Stimulated activated naive CD8-positive, alpha-beta T cell treated with anti-CD3 and anti-CD28 coated beads, Interleukin-15, Interleukin-2, amounts not matched to agents 100 ng/mL and 50 ng/mL, for 24 hours (primary cell): ENCODE measurements around the gene RBM17.

ENCODE experiments used
- H3K27ac Mint-ChIP-seq: one replicate; pipeline ENCODE4 v1.8.0; 2021; ENCODE audit warnings: mild to moderate bottlenecking, mixed read lengths
- H3K27me3 Mint-ChIP-seq: one replicate; pipeline ENCODE4 v1.8.0; 2021; ENCODE audit warnings: mixed read lengths
- H3K36me3 Mint-ChIP-seq: one replicate; pipeline ENCODE4 v1.8.0; 2021; ENCODE audit warnings: low read depth, mixed read lengths
- H3K4me1 Mint-ChIP-seq: one replicate; pipeline ENCODE4 v1.8.0; 2021; ENCODE audit warnings: low read depth, mixed read lengths
- H3K4me3 Mint-ChIP-seq: one replicate; pipeline ENCODE4 v1.8.0; 2021; ENCODE audit warnings: mild to moderate bottlenecking, mixed read lengths
- H3K9me3 Mint-ChIP-seq: one replicate; pipeline ENCODE4 v1.8.0; 2021; ENCODE audit warnings: mixed read lengths

The RBM17 gene

DNA sequence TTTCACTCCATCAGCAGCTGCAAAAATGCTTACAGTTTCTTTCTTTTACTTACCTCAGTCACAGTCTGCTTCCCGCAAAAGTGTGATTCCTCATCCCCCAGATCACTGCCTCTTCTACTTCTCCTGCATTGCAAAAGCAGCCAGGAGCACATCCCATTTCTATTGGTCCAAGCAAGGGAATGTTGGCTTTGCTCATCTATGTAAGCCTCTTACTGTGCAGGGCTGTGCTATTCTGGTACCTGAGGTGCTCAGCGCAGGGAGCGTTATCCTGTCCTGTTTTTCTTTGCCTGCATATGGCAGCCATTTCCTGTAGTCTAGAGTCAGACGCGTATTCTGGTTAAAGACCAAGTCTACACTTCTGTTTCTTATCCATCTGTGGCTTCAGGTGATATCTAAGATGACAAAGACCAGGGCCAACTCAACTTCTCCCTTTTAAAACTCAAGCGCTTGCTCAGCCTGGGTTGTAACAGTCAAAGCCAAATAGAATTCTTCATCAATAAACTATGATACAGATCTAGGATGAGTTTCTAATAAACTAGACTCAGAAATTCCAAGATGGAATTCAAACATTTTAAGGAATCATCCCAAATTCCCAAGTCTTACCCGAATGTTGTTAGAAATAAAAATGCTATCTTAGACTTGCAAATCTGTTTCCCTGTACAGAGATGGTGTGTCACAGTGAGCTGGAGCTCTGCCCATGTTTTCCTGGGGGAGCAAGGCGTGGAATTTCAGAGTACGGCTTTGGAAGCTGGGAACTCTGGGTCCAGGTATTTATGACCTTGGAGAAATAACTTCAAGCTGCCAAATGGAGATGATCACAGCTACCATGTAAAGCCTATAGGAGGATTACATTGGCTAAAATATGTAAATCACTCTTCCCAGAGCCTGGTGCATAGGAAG, 6.1 kb upstream of the RBM17 start:
- peaks cover 67% of the 10 kb centered on the region for H3K4me1 Mint-ChIP-seq
- no peaks in the 10 kb centered on the region for H3K36me3 Mint-ChIP-seq
- H3K9me3 Mint-ChIP-seq: no peaks in the 10 kb centered on the region
- H3K4me3 Mint-ChIP-seq: peak overlapping the region; percentile 85
- H3K27ac Mint-ChIP-seq: peak overlapping the region; percentile 99
- no peaks in the 10 kb centered on the region for H3K27me3 Mint-ChIP-seq

DNA sequence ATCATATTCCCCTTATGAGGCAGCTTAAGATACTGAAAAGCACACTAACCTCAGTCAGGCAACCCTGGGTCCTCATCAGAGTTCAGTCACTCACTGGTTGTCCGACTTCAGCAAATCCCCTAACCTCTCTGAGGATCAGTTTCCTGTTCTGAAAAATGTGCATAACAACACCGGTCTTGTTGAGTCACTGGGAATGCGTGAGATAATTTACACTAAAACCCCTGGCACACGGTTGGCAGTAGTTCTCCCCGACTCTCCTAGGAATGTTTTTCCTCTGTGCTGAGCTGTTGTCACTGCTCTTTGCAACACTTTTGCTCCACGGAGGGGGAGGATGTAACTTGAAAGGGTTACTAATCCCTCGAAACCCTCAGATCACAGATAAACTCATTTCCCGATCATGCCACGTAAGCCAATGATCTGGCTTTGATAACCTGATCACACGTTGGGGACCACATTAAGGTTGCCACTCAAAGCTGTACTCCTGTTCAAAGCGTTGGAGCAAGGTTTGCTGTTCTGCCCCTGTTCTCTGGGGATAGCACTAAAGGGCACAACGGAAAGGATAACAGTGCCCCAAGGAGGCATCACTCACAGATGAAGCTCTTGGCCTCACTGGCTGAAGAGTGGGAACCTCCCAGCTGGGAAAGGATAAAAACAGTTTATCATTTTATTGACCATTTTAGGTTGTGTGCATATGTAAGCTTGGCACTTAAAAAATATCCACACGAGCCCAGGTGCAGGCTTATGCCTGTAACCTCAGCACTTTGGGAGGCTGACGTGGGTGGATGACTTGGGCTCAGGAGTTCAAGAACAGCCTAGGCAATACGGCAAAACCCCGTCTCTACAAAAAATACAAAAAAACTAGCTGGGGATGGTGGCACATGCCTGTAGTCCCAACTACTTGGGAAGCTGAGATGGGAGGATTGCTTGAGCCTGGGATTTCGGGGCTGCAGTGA, 5.0 kb upstream of the RBM17 start:
- H3K4me3 Mint-ChIP-seq: peak overlapping the region; percentile 85
- no peaks in the 10 kb centered on the region for H3K27me3 Mint-ChIP-seq
- H3K9me3 Mint-ChIP-seq: no peaks in the 10 kb centered on the region
- no peaks in the 10 kb centered on the region for H3K36me3 Mint-ChIP-seq
- H3K27ac Mint-ChIP-seq: peak overlapping the region; percentile 99
- peaks cover 76% of the 10 kb centered on the region for H3K4me1 Mint-ChIP-seq

DNA sequence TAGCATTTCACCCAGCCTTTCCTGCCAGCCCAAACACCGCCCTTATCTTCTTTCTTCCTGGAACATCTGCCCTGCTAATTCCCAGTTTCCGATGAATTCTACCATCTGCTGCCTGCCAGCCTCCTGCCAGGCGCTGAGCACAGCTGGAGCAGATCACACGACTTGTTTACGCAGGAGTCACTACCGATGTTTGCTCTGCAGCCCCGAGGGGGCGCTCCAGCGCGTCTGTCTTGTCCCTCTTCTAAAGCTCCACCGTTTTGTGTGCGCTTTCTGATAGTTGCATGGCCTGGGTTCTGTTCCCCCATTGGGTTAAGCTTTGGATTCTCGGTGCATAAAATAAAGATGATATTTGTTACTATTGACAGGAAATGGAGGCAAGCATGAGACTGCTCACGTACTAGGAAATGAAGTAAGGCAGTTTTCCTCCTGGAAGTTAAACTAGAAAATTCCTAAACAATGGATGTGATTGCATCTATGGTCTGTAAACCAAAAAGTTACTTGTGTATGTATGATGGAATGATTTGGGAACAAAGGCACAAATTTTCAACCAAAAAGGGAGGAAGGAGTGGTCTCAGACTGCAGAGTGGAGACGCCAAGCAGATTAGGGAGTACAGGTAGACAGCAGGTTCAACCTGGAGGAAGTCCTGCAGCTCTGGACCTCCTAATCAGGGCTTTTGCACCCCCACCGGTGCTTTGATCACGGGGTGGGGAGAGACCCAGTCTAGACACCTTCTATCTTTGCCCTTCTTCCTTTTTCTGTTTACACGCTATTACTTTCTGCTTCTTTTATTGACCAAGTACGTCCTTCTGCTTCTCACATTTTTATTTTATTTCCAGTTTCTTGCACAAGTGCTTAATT, 2.2 kb upstream of the RBM17 start:
- Mint-ChIP-seq H3K27ac (peak overlapping the region; percentile 93), H3K4me3 (peak overlapping the region; percentile 74), H3K27me3 (no peaks in the 10 kb centered on the region), H3K4me1 (peaks cover 87% of the 10 kb centered on the region), H3K36me3 (peaks cover 19% of the 10 kb centered on the region), H3K9me3 (no peaks in the 10 kb centered on the region)

DNA sequence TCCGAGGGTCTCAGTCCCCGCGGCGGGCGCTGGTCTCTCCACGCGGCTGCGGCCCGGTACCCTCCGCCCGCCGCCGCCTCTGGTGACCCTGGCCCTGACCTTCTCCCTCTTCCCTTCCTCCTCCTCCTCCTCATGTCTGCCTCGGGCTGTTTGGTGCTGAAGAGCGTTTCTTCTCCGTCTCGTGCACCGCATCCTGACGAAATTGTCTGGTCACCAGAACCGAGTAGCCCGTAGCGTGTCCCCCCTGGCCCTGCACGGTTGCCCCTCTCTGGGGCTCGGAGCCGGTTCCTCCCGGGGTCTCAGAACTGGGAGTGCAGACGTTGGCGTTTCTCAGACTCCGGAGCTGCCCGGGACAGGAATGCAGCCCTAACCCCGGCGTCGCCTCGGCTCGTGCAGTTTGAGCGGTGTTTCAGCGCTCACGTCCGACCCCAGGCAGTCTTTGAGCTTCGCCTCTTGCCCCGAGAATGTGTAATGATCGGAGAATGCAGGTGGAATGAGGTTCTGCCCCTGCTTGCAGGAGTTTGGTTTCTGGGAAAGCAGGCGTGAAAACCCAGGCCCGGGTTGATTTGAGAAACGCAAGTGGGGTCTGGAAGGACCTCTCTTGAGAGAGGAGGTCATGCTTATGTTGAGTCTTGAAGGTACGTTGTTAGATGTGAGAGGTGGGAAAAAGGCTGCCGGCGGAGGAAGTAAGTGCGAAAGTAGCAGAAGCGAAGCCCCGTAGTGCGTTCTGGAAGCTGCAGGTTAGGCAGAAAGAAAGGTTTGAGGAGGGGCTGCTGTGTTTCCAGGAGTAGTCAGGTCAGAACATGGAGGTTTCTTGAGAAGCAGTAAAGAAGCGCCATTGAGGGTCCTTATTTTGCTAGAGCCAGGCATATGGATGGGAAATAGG, 743 bp downstream of the RBM17 start:
- Mint-ChIP-seq H3K27me3 (no peaks in the 10 kb centered on the region), H3K36me3 (peaks cover 38% of the 10 kb centered on the region), H3K9me3 (no peaks in the 10 kb centered on the region), H3K4me1 (peaks cover 86% of the 10 kb centered on the region), H3K4me3 (peak overlapping the region; percentile 91), H3K27ac (peak overlapping the region; percentile 88)

DNA sequence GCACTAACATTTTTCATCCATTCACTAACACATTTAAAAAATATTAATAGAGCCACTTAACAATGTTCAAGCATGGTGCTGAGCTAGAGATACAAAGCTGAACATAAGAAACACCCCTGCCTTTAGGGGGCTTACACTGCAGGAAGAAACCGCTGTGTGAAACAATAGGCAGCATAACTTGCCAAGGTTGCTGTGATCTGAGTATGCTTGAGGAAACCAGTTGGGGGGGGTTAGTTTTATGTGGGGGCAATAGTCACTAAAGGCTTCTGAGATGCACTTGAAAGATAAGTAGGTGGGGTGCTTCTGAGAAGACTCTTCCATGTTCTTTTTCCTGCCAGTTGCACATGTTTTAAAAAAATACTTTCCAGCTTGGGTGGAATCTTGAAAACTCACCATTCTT, 2.8 kb downstream of the RBM17 start:
- H3K9me3 Mint-ChIP-seq: no peaks in the 10 kb centered on the region
- peaks cover 86% of the 10 kb centered on the region for H3K4me1 Mint-ChIP-seq
- no peaks in the 10 kb centered on the region for H3K27me3 Mint-ChIP-seq
- H3K27ac Mint-ChIP-seq: peak overlapping the region; percentile 65
- peaks cover 52% of the 10 kb centered on the region for H3K36me3 Mint-ChIP-seq
- H3K4me3 Mint-ChIP-seq: peak overlapping the region; percentile 91

GRCh38 chr10:6092731-6093130, 3.9 kb downstream of the RBM17 start:
- Mint-ChIP-seq H3K4me1 (peaks cover 75% of the 10 kb centered on the region), H3K36me3 (peaks cover 61% of the 10 kb centered on the region), H3K27me3 (no peaks in the 10 kb centered on the region), H3K9me3 (no peaks in the 10 kb centered on the region), H3K4me3 (no peak overlapping the region), H3K27ac (no peak overlapping the region)

GRCh38 chr10:6095810-6096570, 7.2 kb downstream of the RBM17 start:
- peaks cover 74% of the 10 kb centered on the region for H3K36me3 Mint-ChIP-seq
- no peaks in the 10 kb centered on the region for H3K27me3 Mint-ChIP-seq
- peak overlapping the region; percentile 10 for H3K4me3 Mint-ChIP-seq
- peak overlapping the region; percentile 33 for H3K27ac Mint-ChIP-seq
- peaks cover 61% of the 10 kb centered on the region for H3K4me1 Mint-ChIP-seq
- no peaks in the 10 kb centered on the region for H3K9me3 Mint-ChIP-seq

- Mint-ChIP-seq H3K27ac (no peak overlapping the region), H3K27me3 (no peaks in the 10 kb centered on the region), H3K4me1 (peaks cover 51% of the 10 kb centered on the region), H3K9me3 (no peaks in the 10 kb centered on the region), H3K36me3 (peaks cover 74% of the 10 kb centered on the region), H3K4me3 (no peak overlapping the region)
Measured at GRCh38 chr10:6097063-6097462, 8.2 kb downstream of the RBM17 start.

DNA sequence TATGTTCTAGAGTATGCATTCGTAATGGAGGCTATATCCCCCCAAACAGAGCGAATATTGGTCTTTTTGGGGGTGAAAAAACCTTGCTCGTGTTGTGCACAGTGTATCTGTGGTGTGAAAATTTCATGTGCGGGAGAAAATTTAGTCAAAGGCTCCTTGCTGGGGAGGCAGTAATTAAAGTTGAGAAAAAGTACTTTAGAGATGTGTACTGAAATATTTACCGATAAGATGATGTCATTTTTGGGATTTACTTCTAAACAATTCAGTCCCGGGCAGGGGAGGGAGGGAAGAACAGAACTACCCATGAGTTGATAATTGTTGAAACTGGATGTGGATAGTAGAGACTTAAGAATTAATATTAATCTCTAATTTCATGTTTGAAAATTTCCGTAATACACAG, 9.3 kb downstream of the RBM17 start:
- Mint-ChIP-seq H3K36me3 (peaks cover 74% of the 10 kb centered on the region), H3K27ac (peak overlapping the region; percentile 56), H3K4me3 (no peak overlapping the region), H3K4me1 (peaks cover 43% of the 10 kb centered on the region), H3K27me3 (no peaks in the 10 kb centered on the region), H3K9me3 (no peaks in the 10 kb centered on the region)

GRCh38 chr10:6100370-6100769, 11.5 kb downstream of the RBM17 start:
- Mint-ChIP-seq H3K27ac (peak overlapping the region; percentile 13), H3K27me3 (no peaks in the 10 kb centered on the region), H3K4me1 (peaks cover 26% of the 10 kb centered on the region), H3K4me3 (no peak overlapping the region), H3K36me3 (peaks cover 78% of the 10 kb centered on the region), H3K9me3 (no peaks in the 10 kb centered on the region)

DNA sequence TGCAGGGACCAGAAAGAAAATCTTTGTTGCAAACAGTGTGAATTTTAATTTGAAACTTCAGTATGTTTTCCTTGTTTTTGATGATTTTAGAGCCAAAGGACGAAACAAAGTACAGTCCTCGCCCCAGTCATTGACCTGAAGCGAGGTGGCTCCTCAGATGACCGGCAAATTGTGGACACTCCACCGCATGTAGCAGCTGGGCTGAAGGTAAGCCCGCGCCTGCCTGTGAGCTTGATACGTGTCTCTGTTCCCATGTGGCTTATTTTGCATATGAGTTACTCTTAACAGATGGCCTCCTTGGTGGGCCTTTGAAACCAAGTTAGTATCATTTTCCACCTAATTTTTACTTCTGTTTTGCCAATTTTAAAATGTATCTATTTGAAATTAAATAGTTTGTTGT, 12.3 kb downstream of the RBM17 start:
- H3K9me3 Mint-ChIP-seq: no peaks in the 10 kb centered on the region
- H3K27me3 Mint-ChIP-seq: no peaks in the 10 kb centered on the region
- H3K36me3 Mint-ChIP-seq: peaks cover 80% of the 10 kb centered on the region
- no peak overlapping the region for H3K4me3 Mint-ChIP-seq
- H3K4me1 Mint-ChIP-seq: peaks cover 18% of the 10 kb centered on the region
- no peak overlapping the region for H3K27ac Mint-ChIP-seq

DNA sequence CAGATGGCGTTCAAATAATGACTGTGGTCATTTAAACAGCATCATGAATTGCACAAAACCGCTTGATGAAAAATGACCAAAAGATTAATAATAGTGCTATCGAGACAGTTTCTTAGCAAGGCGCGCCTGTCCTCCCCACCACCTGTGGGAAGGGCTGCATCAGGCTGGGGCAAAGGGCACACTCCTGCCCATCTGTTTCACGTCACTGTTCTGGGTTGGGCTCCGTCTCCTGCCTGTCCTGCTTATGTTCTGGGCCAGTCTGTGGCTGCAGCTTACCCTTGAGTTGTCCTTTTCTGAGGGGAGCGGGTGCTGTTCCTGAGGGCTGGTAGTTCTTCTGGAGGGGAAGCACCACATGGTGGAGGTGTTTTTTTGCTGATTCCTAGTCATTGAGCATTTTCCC, 13.3 kb downstream of the RBM17 start:
- H3K27ac Mint-ChIP-seq: no peak overlapping the region
- peaks cover 16% of the 10 kb centered on the region for H3K4me1 Mint-ChIP-seq
- no peak overlapping the region for H3K4me3 Mint-ChIP-seq
- H3K27me3 Mint-ChIP-seq: no peaks in the 10 kb centered on the region
- H3K36me3 Mint-ChIP-seq: peaks cover 81% of the 10 kb centered on the region
- no peaks in the 10 kb centered on the region for H3K9me3 Mint-ChIP-seq

DNA sequence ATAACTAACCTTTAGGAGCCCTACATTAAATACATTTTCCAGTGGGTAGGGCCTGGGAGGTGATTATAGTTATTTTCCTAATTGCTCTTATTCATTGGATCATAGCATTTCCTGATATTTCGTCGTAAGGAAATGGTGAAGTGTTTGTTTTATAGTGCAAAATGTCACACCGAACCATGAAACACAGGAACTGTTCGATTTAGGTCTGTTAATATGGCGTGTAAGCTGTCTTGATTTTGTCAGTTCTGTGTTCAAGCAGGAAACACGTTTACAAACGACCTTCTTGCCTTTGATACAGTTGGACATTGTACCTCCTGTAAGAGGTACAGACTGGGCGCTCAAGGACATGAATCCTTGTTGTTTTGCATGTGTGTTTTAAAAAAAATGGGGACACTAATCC, 14.8 kb downstream of the RBM17 start:
- H3K4me1 Mint-ChIP-seq: peaks cover 18% of the 10 kb centered on the region
- peak overlapping the region; percentile 50 for H3K27ac Mint-ChIP-seq

More for the DNA sequence above, 14.8 kb downstream of the RBM17 start:
- H3K36me3 Mint-ChIP-seq: peaks cover 81% of the 10 kb centered on the region
- no peaks in the 10 kb centered on the region for H3K27me3 Mint-ChIP-seq
- H3K4me3 Mint-ChIP-seq: no peak overlapping the region
- no peaks in the 10 kb centered on the region for H3K9me3 Mint-ChIP-seq
